RCC 7860 (cell line): ENCODE data around the gene BHLHE23.

Experiments used
- DNase-seq: peaks from one replicate; pipeline ENCODE4 v3.0.0-alpha.2; 2015; ENCODE audit warnings: low spot score
- FAIRE-seq: peaks from 2 replicates; lab custom pipeline; 2012; peaks lifted over from hg19 to GRCh38; lab: Jason Lieb, UNC

BHLHE23 gene

DNA sequence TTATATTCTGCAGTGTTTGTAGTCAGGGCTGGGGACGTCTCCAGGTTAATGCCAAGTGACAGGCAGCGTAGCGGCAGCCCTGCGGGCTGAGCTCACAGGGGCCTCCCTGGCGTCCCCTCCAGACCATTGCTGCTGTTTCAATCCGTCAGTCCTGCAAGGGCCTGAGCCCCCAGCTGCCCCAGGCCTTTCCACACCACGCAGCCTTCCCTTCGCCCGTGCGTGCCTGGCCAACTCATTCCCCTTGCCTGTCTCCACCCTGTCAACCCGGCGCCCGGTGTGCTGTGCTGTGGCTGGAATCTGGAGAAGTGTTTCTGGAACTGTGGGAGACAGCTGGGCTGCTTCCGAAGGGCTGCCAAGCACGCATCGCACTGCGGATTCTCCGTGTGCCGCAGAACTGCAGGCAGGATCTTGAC lies 11.9 kb downstream of the BHLHE23 start:
- no peak for FAIRE-seq

DNA sequence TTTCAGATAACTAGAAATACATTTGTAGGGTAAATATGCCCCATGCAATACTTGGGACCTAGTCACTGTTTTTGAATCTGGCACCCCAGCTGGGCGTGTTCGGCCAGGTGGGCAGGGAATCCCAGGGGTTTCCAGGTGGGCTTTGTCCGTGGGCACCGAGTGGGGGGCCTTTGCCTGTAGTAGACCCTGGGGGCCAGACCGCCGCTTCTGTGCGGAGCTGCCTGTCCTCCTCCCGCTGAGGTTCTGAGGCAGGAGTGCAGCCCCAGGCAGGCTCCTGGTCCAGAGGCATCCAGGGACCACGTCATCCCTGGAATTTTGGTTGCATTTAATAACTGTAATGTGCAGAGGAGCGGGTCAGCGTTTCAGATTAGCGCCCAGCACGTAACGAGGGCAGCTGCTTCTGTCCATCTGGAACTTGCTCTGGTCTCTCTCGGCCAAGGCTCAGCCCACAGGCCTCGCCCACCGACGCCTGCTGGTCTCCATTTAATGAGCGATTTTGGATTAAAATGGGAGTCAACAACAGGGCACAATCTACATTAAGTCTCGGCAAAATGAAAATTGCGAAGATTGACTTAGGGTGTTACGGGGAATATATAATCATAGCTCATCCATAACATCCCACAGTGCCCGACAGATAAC lies 12.8 kb downstream of the BHLHE23 start:
- no peak for FAIRE-seq
- DNase-seq = no peak

More for the DNA sequence above, 11.9 kb downstream of the BHLHE23 start:
- DNase-seq = no peak

DNA sequence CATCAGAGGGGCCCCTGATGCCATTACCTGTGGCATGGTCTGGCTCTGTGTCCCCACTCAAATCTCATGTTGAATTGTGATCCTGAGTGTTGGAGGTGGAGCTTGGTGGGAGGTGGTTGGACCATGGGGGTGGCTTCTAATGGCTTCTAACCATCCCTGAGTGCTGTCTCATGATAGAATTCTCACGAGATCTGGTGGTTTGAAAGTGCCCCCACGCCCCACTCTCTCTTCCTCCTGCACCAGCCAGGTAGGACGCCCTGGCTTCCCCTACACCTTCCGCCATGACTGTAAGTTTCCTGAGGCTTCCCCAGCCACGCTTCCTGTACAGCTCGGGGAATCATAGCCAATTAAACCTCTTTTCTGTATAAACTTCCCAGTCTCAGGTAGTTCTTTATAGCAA lies 14.9 kb downstream of the BHLHE23 start:
- DNase-seq = no peak
- FAIRE-seq = no peak

DNA sequence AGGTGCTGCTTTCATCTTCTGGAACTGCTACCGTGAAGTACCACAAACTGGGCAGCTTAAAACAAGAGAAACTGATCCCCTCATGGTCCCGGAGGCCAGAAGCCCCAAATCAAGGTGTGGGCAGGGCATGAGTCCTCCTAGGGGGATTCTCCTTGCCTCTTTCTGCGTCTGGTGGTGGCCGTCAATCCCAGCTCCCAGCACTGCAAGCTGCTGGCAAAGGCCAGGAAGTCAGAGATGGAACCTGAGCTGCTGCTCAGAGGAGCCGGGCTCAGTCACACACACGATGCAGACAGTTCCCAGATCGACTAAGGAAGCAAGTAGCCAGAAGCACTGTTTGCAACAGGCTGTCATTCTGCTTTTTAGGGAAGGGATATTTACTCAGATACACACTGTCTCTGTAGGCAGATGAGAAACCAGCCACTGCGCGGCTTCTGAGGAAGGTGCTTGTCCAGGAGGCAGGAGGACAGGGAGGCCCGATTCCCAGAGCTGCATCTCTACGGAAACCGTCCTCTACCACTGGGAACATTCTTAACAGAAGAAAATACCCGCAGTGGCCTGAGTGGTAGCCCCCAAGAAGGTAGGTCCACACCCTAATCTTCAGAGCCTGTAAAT lies 15.5 kb downstream of the BHLHE23 start:
- no peak for DNase-seq
- FAIRE-seq = no peak

DNA sequence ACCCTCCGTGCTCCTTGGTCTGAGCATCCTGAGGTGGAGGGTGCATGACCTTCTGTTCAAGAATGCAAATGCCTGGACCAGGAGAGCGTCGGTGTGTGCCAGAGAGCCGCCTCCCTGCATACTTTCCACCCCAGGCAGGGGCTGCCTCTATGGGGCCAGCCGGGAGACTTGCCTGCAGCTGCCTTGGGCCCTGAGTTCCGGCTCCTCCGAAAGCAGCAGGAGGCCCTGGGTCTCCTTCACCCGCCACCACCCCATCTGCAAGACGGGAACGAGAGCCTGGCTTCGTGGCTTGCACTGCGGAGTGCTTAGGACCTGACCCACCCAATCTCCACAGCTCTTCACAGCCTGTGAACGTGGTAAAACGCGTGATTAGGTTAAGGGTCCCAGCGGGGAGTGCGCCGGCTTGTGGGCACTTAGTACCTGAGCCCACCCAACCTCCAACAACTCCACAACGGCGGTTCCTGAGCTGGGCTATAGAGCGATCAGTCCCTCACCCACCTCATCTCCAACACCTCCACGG lies 16.4 kb downstream of the BHLHE23 start:
- DNase-seq (no peak), FAIRE-seq (no peak)

DNA sequence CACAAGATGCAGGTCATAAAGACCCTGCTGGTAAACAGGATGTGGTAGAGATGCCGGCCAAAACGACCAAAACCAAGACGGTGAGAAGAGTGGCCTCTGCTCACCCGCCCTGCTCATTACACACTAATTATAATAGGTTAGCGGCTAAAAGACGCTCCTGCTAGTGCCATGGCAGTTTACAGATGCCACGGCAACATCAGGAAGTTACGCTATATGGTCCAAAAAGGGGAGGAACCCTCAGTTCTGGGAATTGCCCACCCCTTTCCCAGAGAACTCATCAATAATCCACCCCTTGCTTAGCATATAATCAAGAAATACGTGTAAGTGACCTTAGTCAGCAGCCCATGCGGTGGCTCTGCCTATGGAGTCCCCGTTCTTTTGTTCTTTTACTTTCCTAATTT lies 17.6 kb downstream of the BHLHE23 start:
- FAIRE-seq (no peak), DNase-seq (no peak)

DNA sequence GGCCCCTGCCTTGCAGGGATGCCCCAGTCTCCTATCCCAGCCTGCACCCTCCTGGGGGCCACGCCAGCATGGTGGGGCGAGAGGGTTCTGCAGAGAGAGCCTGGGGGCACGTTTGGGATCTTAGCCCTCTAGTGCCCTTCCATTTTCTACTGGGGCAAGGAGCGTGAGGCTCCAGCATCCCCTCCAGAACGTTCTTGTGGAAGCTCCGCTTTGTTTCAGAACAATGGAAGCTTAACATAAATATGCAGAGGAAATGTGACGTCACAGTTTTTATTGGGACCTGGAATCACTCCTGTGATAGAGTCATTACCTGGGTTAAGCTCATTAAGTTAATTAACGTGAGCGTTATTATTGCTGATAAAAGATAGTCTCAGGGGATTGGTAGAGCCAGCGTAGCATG lies 19.6 kb downstream of the BHLHE23 start:
- FAIRE-seq (no peak), DNase-seq (no peak)

DNA sequence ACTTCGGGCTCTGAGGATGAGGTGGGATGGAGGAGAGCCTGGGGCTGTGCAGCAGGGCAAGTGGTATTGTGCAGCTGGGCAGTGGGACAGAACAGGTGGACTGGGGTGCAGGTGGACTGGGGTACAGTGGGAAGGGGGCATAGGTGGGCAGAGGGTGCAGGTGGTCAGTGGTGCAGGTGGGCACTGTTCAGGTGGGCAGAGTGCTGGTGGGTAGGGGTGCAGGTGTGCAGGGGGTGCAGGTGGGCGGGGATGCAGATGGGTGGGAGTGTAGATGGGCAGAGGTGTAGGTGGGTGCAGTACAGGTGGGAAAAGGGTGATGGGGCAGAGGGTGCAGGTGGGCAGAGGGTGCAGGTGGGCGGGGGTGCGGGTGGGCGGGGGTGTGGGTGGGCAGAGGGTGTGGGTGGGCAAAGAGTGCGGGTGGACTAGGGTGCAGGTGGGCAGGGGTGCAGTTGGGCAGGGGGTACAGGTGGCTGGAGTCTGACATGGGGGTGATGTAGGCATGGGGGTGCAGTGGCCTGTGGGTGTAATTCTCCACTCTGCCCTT lies 20.4 kb downstream of the BHLHE23 start:
- FAIRE-seq (no peak), DNase-seq (no peak)

DNA sequence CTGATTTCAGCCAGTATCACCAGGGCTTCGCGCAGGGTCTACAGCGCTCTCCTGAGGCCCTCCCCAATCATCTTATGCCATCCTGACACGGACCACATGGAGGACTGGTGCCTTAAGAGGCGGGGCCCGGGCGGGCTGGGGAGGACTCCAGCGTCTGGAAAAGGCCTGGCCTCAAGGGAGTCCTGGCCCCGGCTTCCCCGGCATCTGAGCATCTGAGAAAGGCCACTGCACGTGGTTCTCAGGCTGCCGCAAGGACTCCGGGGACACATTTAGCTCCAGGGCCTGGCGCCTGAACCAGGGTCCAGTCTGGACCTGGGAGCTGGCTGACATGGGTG lies 21.4 kb downstream of the BHLHE23 start:
- FAIRE-seq = no peak

DNA sequence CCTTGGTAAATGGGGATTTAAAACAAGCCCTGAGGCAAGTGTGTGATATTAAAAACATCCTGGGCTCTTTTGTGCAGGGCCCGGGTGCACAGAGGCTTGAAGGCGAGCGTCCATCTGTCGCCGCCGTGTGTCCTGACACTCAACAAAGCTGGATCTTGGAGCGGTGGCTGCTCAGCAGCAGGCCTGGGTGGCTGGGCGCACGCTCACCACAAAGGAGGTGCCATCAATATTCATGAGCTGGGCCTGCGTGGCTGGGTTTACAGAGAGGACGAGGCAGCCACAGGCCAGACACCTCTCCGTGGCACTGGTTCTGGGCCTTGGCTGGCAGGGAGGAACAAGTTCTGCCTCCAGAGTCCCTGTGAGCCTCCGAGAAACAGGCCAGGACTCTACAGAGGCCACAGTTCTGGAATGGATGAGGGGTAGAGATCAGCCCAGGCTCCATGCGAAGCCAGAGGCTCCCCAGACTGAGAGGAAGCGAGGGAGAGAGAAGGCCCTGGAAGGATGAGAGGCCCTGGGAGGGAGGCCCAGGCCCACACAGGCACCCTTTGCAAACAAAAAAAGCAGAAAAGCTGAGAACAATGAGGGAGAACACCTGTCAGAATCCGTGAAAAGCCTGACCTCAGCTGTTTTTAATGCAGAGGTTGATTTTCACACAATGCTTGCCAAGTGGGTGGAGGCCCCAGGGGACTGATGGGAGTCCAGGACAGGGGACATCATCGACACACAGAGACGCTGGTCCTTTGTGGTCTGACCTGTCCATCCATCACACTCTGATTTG lies 21.9 kb downstream of the BHLHE23 start:
- no peak for FAIRE-seq
- no peak for DNase-seq

More for the DNA sequence above, 21.4 kb downstream of the BHLHE23 start:
- DNase-seq = no peak

DNA sequence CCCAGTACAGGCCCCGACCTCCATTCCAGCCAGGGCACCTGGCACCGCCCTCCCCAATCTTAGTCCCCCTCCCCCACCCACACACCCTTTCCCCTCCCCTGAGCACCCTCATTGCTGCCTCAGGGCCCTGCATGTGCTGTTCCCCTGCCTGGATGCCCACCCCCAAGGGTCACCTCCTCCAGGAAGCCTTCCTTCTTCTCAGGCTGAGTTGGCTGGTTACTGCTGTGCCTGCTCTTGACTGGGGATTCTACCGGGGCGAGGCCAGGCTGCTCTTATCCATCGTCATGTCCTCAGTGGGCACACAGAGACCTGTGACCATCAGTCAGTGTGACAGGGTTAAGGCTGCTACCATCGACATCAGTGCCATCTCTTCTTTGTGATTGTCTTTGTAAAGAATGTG lies 23.6 kb downstream of the BHLHE23 start:
- no peak for FAIRE-seq
- DNase-seq = no peak

DNA sequence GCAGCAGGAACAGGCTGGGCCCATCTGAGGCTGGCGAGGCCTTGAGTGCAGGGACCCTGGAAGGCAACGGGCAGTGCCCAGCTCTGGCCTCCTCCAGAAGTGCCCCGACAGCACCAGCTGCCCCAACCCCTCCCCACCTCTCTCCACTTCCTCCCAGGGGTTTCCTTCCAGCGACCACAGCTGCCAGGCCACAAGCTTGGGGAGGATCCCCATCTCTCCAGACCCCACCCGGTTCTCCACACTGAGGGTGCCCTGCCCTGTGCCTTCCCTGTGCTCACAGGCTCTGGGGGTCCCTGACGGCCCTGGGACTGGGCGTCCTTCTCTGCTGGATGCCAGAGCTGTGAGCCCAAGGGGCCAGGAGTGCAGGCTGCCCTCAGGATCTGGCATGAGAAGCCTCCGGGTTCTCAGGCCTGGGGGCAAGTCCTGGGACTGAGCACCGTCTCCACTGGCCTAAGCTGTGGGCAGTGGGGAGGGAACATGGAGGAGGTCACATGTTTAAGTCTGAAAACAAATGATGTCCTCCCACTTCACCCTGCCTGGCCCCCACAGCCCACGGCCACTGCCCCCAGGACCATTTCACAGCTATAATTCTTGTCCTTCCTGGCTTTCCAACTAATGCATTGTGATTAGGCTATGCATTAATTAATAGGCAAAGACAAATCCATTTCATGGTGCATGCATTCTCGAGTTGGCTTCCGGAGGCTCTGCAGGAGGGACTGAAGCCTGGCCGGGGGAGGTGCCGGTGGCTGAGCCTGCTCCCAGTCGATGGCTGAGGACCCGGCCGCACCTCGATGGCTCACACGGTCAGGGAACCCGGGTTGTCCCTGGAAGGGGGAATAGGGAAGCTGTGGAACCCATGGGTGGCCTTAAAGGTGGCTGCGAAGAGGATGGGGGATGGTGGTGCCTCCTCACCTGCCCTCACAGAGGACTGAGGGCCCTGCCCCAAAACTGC lies 24.4 kb downstream of the BHLHE23 start:
- FAIRE-seq = no peak
- DNase-seq = no peak

DNA sequence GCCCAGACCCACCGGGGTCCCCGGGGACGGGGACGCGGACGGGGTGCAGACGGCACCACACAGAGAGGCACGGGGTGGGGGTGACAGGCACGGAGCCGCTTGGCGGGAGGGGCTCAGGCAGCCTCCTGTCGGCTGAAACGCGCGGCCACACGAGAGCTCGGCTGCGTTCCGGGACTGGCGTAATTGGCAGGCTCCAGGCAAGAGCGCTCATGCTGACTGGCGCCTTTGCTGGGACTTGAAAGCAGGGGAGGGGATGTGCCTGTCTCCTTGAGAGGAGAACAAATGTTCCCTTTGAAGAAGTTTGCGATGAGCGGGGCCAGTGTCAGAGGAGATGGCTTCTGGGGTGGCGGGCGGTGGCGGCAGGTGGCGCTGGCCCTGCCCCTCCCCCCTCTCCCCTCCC lies 25.8 kb downstream of the BHLHE23 start:
- DNase-seq = no peak
- no peak for FAIRE-seq

DNA sequence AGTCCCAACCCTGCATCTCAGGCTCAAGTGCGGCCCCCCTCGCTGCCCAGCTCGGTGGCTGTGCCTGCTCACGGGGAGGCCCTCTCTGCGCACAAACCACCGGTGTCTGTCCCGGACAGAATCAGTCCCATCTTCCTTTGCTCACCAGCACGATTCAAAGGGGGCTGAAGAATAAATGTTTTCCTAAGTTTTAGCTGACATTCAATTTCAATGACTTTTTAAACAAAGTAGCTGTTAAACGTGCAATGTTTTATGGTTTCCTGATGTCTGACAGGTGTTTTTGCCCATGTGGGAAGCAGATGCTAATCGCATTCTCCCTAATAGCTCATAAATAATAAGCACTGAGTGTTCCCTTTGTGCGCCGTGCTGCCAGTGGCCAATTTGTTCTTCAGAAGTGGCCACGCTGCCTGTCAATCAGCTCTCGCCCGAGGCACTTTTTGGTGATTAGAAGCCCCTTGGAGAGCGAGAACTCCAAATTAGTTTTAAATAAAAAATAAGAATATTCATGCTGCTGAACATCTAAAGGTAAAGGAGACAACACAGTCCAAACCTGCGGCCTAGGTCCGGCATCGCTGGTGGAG lies 26.3 kb downstream of the BHLHE23 start:
- DNase-seq (no peak), FAIRE-seq (no peak)

DNA sequence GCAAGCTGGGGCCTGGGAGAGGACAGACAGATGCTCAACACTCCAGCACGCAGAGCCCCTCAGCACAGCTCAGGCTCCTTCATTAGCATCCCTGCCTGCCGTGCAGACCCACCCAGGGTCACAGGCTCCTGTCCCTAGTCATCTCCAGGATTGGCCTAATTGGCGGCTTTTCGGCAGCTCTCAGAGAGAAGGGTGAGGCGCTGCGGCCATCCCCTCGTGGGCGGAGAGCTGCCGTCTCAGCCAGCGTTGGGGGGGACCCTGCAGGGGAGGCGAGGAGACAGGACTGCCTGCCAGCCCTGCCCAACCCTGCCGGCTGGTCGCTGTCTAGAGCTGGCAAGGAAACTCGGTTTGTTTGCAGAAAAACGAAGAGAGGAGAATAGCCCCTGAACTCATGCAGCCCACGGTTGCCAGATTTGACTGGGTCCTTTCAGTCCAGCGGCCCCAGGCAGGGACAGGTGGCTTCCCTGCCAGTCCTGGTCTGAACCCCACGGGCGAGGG lies 26.8 kb downstream of the BHLHE23 start:
- FAIRE-seq (no peak), DNase-seq (no peak)

DNA sequence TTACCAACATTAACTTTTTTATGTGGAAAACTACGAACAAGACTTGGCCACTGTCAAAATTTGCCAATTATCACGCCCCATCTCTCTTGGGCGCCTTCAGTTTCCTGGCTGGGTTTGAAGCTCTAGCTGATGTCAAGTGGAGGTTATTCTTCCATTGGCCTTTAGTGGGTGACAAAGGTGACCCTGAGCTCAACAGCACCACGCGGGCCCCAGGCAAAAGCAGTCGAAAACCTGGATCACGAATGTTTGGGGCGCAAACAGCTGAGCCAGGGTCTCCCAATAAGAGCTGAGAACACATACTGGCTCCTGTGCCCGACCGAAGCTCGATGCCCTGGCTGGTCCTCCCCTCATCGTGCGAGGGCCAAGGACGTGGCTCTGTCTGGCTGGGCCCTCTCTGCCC lies 27.5 kb downstream of the BHLHE23 start:
- FAIRE-seq = no peak
- DNase-seq = no peak

DNA sequence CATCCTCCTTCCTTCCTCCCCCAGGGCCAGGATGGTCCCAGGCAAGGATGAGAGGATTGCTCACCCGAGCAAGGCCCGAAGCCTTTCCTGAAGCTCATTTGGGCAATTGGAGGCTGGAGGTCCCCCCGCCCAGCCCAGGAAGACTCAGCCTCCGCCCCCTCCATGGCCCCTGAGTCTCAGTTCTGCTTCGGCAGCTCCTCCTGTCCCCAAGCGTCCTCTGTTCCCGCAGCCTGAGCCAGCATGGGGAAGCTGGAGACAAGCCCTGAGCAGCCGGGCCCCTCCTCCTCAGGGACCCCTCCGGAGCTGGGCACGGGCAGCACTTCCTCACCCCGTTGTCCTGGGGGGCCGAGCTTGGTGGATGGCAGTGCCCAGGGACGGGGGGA lies 28.2 kb downstream of the BHLHE23 start:
- DNase-seq = no peak
- FAIRE-seq = no peak

DNA sequence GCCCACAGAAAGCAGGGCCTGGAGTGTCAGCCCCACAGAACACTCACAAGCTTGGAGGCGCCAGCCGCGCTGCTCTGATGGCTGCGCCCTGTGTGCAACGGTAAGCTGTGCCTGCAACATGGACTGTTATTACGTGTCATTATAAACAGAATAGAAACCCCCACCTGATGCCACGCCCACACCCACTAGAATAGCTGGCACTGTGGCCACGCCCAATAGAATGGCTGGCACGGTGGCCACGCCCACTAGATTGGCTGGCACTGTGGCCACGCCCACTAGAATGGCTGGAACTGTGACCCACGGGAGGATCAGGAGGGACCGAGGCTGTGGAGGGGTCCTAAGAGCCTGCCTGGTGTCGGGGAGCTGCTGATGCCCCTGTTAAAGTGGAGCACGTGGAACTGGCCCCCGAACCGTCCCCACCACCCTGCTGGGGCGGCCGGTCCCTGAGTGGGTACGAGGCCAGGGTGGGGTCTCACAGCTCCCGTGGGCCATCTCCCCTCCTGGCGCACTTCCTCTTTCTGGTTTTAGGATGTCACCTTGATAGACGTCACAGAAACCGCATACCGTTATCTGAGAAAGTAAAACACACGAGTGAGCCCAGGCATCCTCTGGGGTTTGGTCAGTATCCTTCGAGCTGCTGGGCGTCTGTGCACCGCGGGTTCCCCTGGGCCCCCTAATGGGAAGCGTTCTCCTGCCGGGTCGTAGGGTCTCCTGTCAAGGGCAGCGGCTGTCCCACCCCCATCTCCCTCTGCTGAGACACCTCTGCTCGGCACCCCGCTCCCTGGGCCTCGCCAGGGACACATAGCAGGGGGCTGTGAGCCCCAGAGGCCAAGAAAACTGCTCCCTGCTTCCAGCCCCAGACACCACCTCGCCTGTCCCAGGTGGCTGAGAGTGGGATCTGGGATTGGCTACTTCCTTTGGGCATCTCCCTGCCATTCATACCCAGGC lies 28.9 kb downstream of the BHLHE23 start:
- no peak for DNase-seq

DNA sequence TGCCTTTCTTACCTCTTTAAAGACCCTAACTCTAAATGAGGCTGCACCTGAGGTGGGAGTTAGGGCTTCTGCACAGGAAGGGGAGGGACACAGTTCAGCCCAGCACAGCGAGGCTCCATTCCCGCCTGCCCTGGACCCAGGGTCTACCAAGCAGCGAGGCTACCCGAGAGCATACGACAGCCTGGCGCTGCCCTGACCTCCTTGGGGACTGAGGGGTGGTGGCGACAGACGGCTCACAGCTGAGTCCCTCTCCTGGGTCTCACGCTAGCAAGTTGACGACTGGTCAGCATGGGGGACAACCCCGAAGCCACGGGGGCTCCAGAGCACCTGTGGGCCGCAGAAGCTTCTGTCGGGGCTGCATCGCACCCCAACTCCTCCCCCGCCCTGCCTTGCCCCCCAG lies 29.9 kb downstream of the BHLHE23 start:
- DNase-seq = no peak
- FAIRE-seq = no peak

More for the DNA sequence above, 28.9 kb downstream of the BHLHE23 start:
- FAIRE-seq = no peak
